Hematopoietic multipotent progenitor cell (in vitro differentiated cells): ENCODE results near the gene PTPRS. TPM values are rescaled to one million over a fixed set of nuclear protein-coding genes. Genes with fewer than 3 reads are reported as not detected.

Experiments
- DNase-seq, 3 donors: peaks; one replicate each; pipeline ENCODE4 v3.0.0-alpha.2; 2011 to 2015; ENCODE audit warnings: low read depth in 2 of 3, low spot score in 2 of 3
- total RNA-seq: library from RNA; depleted of rRNA; stranded (reverse); fragments of >200 nt; gene quantifications from one replicate; pipeline ENCODE4 v1.2.3, GENCODE V29; 2012

Gene PTPRS
- total RNA-seq, 1 donor: 21.5 TPM

GRCh38 chr19:5312058-5312457 lies 28.6 kb downstream of the PTPRS start:
- no peak for DNase-seq

DNA sequence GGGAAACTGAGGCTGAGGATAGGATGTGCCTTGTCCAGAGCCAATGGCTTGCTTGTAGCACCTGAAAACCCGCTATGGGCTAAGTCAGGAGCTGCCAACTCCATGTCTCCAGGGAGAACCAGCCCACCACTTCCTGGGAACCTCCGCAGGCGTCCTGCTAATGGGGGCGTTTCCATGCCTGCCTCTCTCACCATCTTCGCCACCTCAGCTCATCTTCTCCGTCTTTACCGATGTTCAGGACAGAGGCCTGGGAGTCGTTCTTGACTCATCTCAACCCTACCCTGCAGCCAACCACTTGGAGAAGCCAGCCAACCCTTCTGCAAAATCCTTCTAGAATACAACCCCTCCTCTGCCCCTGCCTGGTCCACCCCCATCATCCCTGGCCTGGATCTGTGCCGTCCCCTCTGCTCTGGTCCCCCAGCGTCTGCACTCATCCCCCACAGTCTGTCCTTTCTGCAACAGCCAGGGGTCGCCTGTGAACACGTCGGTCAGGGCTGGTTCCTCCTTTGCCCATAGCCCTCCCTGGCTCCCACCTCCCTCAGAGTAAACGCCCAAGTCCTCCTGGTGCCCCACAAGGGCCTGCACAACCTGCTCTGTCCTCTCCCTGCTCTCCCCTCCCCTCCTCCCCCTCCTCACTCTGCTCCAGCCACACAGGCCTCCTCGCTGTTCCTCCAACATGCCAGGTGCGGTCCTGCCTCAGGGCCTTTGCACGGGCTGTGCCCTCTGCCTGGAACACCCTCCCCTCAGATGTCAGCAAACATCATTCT lies 31.0 kb downstream of the PTPRS start:
- DNase-seq: no peak

- no peak for DNase-seq
Observed at GRCh38 chr19:5308451-5309437, 31.9 kb downstream of the PTPRS start.

- no peak for DNase-seq
Observed at GRCh38 chr19:5307655-5308054, 33.0 kb downstream of the PTPRS start.

GRCh38 chr19:5305163-5305562 lies 35.4 kb downstream of the PTPRS start:
- DNase-seq: no peak

DNA sequence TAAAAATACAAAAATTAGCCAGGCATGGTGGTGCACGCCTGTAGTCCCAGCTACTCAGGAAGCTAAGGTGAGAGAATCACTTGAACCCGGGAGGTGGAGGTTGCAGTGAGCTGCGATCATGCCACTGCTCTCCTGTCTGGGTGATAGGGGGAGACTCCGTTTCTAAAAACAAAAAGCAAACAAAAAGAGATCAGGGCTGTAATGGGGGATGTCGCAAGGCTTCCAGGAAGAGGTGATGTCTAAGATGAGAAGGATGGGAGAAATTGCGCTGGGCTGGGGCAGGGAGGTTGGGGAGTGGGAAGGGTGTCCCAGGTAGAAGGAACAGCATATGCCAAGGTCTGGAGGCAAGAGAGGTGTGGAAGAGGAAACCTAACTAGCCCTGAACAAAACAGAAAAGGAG lies 36.1 kb downstream of the PTPRS start:
- no peak for DNase-seq

DNA sequence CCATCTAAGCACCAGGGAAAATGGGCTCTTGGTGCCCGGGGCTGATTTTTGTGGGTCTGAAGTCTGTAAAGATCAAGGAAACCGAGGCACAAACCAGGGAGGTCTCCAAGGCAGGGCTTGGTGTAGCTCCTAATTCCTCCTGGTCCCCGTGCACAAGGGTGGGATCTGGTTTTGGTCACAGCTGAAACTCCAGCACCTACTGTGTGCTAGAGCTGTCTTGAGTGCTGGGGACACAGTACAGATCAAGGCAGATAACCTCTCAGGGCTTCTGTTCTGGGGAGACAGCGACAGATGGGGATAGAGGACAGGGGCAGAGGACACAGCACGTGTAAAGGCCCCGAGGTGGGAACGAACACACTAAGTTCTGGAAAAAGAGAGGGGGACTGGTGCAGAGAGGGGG lies 37.4 kb downstream of the PTPRS start:
- no peak for DNase-seq

DNA sequence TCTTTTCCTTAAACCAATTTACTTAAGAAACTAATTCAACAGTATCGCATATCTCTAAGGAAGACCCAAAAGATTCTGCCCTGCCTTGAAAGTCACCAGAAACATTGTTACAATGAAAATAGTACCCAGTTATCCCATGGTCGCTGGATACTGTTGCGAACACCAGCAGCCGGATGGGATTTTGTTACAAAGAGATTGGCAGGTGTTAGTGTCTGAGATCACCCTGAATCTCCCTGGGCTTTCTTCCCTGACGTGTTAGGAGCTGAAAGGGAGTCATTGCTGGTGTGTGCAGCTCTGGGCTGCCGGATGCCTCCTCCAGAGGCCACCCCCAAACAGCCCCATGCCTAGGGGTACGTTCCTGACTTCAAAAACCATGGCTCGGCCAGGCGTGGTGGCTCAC lies 38.2 kb downstream of the PTPRS start:
- DNase-seq: no peak

- DNase-seq: no peak
Observed at GRCh38 chr19:5299137-5299536, 41.5 kb downstream of the PTPRS start.

DNA sequence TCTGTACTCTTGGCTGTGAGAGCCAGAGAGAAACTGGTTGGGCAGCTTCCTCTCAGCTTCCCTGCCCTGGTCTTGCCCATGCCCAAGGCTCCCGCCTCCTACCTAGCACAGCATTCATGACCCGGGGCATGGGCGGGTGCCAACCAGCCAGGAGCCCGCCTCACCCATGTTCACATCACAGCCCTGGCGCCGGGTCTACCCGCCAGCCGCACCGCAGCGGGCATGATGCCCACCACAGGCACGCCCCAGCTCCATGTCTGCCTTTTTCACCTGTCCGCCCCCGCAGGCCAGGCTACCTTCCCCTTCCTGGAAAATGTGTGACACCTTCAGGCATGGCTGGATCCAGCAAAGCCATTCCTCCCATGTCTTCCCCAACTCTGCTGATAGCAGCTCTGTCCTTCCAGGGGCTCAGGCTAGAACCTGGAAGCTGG lies 42.1 kb downstream of the PTPRS start:
- no peak for DNase-seq

- DNase-seq: no peak
Observed at GRCh38 chr19:5297272-5297669, 43.3 kb downstream of the PTPRS start.

- no peak for DNase-seq
Observed at GRCh38 chr19:5296457-5297271, 43.9 kb downstream of the PTPRS start.

GRCh38 chr19:5296021-5296420 lies 44.6 kb downstream of the PTPRS start:
- DNase-seq: no peak

GRCh38 chr19:5294403-5295160 lies 46.0 kb downstream of the PTPRS start:
- DNase-seq: no peak

DNA sequence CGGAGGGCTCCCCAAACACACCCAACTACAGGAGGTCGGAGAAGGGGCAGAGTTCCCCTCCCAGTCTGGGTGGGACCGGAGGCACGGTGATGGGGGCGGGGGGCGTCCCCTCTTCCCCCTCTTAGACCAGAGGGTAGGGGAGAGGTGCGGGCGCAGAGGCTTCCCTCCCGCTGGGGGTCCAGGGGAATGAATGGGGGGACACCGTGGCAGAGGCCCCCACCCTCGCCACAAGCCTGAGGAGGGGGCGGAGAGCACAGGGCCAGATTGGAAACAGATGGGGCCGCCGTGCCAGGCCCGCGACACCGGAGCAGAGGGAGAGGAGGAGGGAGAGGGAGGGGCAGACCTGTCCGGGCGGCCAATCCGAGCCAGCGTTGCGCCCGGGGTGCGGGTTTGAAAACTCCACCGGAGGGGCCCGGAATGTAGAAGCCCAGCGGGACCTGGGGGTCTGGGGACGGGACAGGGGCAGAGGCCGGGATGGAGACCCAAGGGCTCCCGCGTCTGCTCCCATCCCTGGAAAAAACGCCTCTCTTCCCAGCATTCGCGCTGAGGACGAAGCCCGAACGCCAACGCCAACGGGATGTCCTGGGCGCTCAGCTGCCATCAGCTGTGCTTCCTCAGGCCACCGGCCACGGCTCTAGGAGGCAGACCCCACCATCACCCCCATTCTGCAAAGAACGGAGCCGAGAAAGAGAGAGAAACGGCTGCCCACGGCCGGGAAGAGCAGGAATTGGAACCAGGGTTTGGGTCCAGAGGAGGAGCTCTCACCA lies 46.8 kb downstream of the PTPRS start:
- DNase-seq: peak in 1 of 3 donors; percentile 9

DNA sequence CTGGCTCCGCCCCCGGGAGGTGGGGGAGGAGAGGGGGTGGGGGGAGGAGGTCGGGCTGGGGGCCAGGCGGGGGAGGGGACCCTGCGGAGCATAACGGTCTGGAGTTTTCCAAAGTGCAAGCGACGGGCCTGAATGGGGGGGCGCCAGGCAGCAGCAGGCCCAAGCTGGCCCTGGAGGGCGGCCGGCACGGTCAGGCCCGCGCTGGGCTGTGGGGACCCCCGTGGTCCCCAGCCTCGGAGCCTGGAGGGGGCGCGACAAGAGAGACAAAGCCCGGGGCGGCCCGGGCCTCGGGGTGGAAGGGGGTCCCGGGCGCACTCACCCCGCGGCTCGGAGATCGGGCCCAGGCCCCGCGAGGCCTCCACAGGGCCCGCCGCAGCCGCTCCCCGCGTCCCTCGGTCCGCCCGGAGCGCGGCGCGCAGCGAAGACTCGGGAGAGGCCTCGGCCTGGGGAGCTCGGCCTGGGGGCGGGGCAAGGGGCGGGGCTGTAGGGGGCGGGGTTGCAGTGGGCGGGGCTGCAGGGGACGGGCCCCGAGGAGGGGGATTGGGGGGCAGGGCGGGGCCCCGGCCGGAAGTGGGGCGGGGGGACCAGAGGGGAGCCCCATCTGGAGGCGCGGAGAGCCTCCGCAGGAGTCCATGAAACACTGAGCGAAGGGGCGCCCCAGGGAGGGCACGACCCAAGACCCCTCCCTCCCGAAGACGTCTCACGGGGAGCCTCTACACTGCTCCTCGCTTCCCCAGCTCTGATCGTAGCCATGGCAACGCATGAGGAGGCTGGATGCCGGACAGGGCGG lies 47.6 kb downstream of the PTPRS start:
- peak; percentile 3 to 50 (median 47) for DNase-seq

DNA sequence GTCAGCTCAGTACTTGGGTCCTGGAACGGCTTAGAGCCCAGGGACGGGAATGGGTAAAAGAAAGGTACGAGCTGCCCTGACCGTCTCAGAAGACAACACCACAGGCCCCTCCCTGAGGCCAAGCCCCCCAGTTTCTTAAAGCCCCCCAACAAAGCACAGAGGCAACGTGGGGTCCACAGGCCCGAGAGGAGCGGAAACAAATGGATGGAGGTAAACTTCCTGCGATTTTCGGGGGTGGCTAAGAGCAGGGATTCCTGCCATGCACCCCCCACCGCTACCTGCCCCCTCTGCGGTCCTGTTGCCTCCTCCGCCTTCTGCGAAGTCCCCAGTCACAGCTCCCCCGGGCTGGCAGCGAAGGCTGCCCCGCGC lies 48.2 kb downstream of the PTPRS start:
- peak in 2 of 3 donors; percentile 26 to 45 for DNase-seq

DNA sequence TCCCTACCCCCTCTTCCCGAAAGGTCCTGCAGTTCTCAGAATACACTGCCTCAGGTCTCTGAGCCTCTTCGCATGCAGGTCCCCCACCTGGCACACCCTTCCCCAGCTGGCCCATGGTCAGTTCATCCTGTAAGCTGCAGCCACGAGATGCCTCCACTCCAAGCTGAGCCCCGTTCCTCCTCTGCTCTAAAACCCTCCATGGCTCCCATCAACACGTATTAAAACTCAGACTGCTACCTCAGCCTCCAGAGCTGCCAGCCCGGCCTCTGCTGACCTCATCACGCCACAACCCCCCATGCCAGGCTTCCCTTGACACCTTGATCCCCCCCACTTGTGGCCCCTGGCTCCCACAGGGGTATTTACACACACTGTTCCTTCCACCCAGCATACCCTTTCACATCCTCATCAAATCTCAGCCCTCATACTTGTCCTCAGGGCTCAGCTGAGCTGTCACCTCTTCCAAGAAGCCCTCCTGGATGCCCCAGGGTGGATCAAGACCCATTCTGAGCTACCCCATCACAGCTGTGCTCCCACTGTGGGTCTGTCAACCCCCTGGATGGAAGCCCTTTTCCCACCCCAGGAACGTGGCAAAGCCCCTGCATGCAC lies 48.9 kb downstream of the PTPRS start:
- DNase-seq: no peak
